ENCODE measurements around the gene CROCC.
"Not testable (repeated sequence)": the region's sequence is repeated elsewhere in the genome, so short reads cannot be mapped to it uniquely, and the experiment has no call there.

Gene CROCC

GRCh38 chr1:16916036-16916880, 5.5 kb upstream of the CROCC start:
- DNase-seq, result not testable (repeated sequence)

GRCh38 chr1:16918371-16918770, 3.4 kb upstream of the CROCC start:
- no peak for DNase-seq

GRCh38 chr1:16918936-16919665, 2.6 kb upstream of the CROCC start:
- DNase-seq, result not testable (repeated sequence)

GRCh38 chr1:16920951-16921350, 780 bp upstream of the CROCC start:
- no peak for DNase-seq

GRCh38 chr1:16922466-16922865, 735 bp downstream of the CROCC start:
- DNase-seq, result no peak

- DNase-seq, result no peak
Observed at GRCh38 chr1:16922885-16923431, 1.2 kb downstream of the CROCC start.

GRCh38 chr1:16924216-16924918, 2.6 kb downstream of the CROCC start:
- DNase-seq, result no peak

GRCh38 chr1:16924919-16925477, 3.3 kb downstream of the CROCC start:
- no peak for DNase-seq

- DNase-seq, result no peak
Observed at GRCh38 chr1:16925635-16926490, 4.1 kb downstream of the CROCC start.

GRCh38 chr1:16926491-16927073, 4.9 kb downstream of the CROCC start:
- DNase-seq, result no peak

- no peak for DNase-seq
Observed at GRCh38 chr1:16927256-16927655, 5.5 kb downstream of the CROCC start.

GRCh38 chr1:16927711-16928485, 6.2 kb downstream of the CROCC start:
- no peak for DNase-seq

- DNase-seq, result not testable (repeated sequence)
Observed at GRCh38 chr1:16929146-16930041, 7.7 kb downstream of the CROCC start.

- DNase-seq, result not testable (repeated sequence)
Observed at GRCh38 chr1:16931206-16931934, 9.6 kb downstream of the CROCC start.

GRCh38 chr1:16933945-16934344, 12.2 kb downstream of the CROCC start:
- not testable (repeated sequence) for DNase-seq

GRCh38 chr1:16936580-16936979, 14.8 kb downstream of the CROCC start:
- not testable (repeated sequence) for DNase-seq

GRCh38 chr1:16938351-16939321, 16.9 kb downstream of the CROCC start:
- DNase-seq, result no peak

All from hematopoietic multipotent progenitor cell treated with erythropoietin and hydrocortisone succinate and interleukin-3 and kit ligand, for 4 days (in vitro differentiated cells).